OCI-M2 (cell line): Measurements from ENCODE around the gene RRBP1.

Experiments
- DNase-seq: peaks from one replicate; lab custom pipeline; 2025; ENCODE audit not compliant: unreplicated experiment; lab: John Stamatoyannopoulos, UW

The RRBP1 gene, protein sequence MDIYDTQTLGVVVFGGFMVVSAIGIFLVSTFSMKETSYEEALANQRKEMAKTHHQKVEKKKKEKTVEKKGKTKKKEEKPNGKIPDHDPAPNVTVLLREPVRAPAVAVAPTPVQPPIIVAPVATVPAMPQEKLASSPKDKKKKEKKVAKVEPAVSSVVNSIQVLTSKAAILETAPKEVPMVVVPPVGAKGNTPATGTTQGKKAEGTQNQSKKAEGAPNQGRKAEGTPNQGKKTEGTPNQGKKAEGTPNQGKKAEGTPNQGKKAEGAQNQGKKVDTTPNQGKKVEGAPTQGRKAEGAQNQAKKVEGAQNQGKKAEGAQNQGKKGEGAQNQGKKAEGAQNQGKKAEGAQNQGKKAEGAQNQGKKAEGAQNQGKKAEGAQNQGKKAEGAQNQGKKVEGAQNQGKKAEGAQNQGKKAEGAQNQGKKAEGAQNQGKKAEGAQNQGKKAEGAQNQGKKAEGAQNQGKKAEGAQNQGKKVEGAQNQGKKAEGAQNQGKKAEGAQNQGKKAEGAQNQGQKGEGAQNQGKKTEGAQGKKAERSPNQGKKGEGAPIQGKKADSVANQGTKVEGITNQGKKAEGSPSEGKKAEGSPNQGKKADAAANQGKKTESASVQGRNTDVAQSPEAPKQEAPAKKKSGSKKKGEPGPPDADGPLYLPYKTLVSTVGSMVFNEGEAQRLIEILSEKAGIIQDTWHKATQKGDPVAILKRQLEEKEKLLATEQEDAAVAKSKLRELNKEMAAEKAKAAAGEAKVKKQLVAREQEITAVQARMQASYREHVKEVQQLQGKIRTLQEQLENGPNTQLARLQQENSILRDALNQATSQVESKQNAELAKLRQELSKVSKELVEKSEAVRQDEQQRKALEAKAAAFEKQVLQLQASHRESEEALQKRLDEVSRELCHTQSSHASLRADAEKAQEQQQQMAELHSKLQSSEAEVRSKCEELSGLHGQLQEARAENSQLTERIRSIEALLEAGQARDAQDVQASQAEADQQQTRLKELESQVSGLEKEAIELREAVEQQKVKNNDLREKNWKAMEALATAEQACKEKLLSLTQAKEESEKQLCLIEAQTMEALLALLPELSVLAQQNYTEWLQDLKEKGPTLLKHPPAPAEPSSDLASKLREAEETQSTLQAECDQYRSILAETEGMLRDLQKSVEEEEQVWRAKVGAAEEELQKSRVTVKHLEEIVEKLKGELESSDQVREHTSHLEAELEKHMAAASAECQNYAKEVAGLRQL (N-terminal part only)

DNA sequence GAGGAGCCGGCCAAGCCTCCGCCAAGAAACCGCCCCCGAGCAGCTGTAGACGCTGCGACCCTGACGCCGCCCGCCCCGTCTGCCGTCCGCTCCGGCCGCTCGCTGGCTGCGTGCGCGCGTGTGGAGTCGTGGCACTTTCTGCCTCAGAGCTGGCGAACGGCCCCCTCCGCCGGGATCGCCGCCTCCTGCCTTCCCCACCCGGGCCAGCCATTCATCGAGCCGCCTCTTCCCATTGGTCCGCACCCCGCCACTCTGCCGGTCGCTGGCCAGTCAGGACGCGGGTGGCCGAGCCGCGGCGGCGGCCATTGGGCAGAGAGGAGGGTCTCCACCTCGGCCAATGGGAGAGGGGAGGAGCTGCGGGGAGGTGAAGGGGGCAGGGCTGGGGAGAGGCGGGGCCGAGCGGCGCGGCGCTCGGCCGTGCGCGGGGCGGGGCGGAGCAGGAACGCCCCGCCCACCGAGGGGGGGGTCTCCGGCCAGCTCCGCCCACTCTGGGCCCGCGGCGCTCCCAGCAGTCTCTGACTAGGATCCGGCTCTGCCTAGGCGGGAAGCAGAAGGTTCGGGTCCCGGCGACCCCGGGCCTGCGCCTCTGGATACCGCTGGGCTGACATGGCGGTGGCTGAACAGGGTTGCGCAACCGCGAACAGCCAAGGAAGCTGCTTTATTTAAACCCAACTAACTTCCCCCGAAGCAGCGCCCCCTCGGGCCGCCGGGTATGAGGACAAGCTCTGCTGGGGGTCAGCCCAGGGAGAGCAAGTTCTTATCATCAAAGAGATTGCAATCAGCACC lies at the start of gene RRBP1:
Gene RRBP1, minus strand, starts transcription at position 140 of the 786 bp plus-strand sequence. CDS start 21,735 bp downstream, outside the sequence.
- DNase-seq = peak; percentile 87

DNA sequence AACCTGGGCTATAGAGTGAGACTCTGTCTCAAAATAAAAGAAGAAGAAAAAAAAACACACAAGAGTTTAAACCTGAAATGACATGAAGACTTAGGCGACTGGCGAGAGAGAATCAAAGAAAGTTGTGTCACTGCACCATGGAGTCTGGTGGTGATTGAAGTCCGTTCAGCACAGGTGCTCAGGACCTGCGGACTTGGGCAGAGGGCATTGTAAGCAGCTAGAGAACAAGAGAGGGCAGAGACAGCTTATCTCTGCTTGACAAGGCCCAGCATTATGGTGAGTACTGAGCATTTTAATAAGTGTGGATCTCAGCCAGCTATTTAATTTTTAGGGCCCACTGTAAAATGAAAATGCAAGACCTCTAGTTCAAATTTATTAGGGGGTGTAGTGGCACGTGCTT lies 49.2 kb upstream of the RRBP1 start:
- DNase-seq = no peak

DNA sequence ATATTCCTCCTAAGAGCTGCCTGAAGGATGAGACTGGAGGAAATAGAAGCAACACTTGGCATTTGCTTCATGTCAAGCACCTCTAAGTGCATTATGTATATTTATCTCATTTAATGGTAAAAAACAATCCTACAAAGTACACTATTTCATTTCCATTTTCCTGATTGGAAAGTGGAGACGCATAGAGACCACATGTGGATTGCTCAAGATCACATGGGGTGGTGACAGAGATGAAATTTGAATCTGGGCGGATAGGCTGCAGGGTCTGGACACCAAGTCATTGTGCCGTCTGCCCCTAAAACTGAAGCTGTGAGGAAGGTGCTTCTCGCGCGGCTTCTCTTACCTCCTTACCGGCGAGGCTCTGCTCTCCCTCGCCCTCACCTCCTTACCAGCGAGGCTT lies 48.0 kb upstream of the RRBP1 start:
- DNase-seq = no peak

DNA sequence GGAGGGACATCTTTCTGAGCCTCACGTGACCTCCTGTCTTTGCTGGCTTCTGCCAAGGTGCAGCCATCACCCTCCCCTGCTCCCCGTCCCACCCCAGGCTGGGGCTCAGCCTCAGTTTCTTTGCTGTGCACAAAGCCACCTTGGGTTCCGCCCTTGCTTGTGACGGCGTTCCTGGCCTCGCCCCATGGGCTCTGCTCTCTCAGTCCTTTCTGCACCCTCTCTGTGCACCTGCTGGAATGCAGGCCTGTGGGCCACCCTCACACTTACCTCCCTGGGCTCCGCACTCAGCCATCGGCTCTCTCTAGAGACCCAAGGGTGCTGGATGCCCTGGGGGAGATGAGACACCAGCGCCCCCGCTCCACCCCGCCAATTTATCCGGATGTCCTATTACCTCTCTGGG lies 46.0 kb upstream of the RRBP1 start:
- DNase-seq = no peak

DNA sequence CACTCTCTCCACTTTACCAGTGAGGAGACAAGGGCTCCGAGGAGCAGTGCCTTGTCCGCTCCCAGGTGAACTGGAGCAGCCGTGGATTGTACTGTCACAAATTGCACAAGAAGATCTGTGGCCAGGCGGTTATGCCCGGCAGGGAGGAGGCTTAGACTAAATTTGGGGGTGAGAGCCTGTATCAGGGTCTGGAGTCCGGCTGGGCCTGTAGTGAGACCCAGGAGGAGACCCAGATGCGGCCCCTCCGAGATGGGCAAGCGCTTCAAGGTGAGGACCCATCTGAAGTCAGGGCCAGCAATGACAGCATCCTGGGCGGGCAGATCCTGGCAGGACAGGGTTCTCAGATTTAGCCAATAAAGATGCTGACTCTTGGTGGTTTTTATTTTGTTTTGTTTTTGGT lies 45.3 kb upstream of the RRBP1 start:
- DNase-seq = no peak

DNA sequence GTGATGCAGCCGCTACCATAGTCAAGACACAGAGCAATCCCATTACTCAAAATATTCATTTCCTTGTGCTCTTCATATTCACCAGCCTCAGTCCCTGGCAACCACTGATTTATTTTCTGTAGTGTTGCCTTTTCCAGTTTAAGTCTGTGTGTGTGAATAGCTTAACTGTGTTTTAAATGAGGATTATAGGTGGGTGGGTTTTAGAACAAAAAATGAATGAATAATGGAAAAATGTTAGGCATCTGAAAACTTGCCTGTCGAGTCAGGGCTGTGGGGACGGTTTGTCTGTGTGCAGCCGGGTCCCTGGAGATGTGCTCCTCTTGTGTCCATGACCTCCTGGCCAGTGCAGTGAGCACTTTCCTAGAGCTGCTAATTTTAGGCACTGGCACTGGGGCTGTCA lies 44.9 kb upstream of the RRBP1 start:
- no peak for DNase-seq

DNA sequence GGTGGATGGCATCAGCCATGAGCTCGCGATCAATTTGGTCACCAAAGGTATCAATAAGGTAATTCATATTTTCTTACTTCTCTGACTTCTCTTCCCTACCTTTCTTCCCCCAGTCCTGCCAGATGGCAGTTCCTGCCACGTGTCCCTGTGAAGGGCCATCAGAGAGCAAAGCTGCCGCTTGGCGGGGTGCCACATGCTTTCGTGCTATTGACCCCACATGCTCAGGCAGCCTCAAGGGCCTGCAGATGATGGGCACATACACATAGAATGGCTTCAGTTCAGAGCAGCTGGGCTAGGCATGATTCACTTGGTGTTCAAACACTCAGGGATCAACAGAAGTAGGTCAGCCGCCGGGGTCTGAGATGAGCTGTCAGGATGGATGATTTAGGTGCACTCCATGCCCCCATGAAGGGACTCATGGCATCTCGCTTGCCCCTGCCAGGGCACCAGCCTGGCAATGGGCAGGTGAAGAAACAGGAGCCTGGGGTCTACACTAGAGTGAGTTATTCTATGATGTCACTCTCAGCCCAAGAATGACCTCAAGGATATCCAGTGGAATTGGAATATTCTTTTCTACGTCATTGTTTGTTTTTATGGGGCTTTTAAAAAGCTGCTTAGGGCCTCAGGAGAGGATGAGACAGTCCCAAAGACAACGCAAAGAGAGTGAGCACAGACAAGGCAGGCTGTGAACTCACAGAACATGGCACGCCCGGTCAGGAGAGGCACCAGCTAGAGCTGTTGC lies 43.2 kb upstream of the RRBP1 start:
- DNase-seq = no peak

DNA sequence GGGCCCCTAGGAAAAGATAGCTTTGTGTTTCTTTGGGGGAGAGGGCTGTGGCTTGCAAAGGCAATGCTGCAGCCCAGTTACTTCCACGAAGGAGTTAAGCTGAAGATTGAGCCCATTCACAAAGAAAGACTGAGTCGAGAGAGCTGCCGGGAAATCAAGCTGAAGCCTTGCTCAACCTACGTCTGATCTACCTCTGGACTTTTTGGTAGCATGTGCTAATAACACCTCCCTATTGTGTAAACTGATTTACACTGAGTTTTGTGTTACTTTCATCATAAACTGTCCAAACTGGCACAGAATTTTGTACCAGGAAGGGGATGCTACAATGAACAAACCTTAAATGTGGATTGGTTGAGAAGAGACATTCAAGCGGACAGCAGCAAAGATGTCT lies 41.3 kb upstream of the RRBP1 start:
- no peak for DNase-seq

DNA sequence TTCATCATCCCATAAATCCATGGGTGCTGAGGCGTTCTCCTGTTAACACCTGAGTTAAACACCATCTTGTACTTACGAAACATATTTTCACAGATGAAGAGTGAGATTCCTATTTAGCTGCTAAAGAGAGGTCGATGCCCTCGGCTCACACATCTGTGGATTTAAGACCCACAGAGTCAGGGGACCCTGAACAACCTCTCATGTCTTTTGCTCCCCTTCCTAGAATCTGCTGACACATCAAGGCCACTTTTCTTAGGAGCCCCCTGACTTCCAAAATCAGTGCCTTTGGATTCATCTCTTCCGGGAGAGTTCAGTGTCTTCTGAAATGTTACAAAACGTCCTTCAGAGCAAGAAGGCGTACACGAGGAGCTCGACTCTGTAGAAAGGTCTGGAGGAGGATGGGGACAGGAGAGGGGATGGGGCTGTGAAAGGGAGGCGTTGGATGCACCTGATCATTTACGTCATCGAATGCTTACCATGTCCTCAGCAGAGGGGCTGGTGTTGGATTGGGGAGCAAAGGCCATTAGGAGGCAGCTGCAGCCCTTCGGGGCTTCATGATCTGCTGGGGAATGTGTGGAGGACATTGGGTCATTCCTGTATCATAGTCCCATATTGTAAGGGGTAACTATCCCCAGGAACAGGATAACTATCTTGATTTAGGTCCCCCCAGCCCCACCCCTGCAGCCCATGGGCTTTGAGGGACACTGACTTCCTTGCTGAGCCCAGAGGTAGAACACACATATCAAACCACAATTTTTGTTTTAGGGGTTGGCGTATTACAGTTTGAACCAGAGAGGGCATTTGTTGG lies 40.7 kb upstream of the RRBP1 start:
- DNase-seq = no peak

DNA sequence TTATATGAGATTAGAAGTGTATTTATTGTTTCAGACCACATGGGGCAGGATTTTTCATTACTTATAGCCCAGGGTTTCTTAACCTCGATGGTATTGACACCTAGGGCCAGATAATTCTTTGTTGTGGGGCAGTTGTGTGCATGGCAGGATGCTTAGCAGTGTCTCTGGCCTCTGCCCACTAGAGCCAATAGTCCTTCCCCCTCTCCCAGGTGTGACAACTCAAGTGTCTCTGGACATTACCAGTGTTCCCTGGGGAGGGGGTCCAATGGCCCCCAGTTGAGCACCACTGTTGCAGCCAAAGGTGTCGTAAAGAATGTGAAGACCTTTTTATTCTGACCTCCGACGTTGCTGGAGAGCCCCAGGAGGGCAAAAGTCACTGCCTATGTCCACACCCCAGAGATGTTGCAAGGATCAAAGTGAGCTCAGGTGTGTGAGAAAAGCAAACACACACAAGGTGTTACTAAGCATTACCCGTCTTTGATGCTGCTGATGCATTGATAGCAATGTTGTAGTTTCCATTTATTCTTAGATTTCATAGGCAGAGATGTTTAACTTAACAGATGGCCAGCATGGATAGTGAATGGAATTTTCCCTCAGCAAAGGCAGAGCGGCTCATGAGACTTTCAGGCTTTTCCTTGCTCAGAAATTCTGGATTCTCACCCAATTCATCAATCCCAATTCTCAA lies 39.9 kb upstream of the RRBP1 start:
- DNase-seq = no peak

DNA sequence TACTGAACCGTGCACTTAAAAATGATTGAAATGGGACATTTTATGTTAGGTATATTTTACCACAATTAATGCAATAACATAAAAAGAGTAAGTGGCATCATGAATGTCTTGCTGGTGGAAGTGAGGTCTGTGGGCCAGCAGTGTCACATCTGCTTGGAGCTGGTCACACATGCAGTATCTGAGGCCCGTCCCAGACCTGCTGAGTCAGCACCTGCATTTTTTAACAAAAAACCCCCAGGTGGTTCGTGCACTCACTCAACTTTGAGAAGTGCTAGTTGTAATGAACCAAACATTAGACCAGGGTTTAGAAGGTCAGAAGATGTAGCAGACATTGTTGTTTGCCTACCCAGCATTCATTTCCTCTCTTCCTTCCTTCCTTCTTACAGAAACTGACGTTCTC lies 38.7 kb upstream of the RRBP1 start:
- DNase-seq = no peak

DNA sequence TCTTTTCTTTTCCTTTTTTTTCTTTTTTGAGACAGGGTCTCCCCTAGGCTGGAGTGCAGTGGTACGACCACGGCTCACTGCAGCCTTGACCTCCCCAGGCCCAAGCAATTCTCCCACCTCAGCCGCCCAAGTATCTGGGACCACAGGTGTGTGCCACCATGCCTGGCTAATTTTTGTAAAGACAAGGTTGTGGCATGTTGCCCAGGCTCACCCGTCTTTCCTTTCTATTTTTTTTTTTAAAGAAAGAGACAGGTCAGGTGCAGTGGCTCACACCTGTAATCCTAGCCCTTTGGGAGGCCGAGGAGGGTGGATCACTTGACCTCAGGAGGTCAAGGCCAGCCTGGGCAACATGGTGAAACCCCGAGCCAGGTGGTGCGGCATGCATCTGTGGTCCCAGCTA lies 34.3 kb upstream of the RRBP1 start:
- no peak for DNase-seq

DNA sequence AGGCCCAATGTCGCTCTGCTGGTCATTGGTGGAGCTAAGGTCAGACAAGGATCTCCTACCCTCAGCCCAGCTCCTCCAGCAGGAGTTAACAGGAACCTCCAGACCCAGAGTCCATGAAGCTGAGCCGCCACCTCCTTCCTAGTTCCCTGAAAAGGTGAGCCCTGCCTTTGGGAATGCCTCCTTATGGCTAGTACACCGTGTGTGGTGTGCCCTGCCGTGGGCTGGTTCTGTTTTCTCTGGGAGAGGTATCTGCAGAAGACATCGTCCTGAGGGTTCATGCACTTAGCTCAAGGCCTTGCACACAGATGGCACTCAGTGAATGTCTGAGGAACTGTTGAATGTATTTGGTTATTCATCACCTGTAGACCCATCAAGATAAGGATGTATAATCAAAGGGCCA lies 33.0 kb upstream of the RRBP1 start:
- no peak for DNase-seq

DNA sequence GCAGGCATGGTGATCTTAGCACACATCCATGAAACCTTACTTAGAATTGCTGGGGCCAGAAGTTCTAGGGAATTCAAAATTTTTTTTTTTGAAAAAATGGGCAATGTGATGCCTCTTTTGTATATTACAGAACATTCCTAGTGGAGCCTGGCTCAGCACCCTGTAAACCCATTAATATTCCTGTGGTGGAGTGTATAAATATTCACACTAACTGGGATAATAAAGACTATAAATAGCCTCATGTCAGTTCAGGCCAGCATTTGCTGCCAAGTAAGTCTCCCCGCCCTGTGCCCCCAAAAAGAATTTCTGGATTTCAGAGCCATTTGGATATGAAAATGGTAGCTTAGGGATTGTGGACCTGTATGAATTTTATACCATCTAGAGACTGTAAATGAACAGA lies 32.6 kb upstream of the RRBP1 start:
- no peak for DNase-seq

DNA sequence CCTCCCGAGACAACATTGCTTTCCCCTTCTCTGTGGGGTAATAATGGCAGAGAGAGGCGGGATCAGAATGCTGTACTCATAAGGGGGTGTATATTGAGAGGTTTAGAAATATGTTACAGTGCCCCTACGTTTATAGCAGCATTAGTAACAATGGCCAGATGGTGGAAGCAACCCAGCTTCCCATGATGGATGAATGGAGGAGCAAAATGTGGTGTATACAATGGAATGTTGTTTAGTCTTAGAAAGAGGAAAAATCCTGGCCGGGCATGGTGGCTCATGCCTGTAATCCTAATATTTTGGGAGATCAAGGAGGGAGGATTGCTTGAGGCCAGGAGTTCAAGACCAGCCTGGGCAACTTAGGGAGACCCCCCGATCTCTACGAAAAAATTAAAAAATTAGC lies 30.7 kb upstream of the RRBP1 start:
- DNase-seq = no peak

DNA sequence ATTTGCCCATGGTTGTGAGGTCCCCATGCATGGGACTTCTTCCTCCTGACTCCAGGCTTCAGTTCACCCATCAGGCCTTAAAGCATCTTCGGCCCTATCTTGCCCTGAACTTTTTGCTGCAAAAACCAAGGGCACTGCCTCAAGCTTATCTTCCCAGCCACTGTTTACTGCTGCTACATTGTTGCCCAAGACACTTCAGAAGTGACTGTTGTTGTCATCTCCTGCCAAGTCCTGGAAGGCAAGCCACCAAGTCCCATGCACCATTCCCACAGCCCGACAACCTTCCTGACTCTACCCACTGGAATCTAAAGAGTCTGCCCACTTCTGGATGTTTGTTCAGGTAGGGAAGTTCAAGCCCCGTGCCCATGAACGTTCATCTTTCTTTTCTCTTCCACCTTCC lies 30.2 kb upstream of the RRBP1 start:
- DNase-seq = no peak

DNA sequence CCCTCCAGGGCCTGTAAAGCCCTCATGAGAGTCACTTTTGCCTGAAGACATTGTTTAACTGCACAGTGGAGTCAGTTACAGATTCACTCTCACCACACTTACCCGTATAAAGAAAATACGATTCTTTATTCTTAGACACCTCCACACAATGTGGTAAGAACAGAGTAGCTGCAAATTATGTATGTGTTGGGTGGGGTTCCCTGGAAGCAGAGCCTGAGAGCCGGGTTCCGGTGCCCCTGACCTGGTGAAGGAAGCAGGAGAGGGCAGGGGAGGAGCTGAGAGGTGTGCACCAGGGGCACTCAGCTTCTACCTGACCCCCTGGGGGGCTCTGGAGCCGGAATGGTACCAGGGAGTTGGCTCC lies 29.2 kb upstream of the RRBP1 start:
- DNase-seq = no peak

DNA sequence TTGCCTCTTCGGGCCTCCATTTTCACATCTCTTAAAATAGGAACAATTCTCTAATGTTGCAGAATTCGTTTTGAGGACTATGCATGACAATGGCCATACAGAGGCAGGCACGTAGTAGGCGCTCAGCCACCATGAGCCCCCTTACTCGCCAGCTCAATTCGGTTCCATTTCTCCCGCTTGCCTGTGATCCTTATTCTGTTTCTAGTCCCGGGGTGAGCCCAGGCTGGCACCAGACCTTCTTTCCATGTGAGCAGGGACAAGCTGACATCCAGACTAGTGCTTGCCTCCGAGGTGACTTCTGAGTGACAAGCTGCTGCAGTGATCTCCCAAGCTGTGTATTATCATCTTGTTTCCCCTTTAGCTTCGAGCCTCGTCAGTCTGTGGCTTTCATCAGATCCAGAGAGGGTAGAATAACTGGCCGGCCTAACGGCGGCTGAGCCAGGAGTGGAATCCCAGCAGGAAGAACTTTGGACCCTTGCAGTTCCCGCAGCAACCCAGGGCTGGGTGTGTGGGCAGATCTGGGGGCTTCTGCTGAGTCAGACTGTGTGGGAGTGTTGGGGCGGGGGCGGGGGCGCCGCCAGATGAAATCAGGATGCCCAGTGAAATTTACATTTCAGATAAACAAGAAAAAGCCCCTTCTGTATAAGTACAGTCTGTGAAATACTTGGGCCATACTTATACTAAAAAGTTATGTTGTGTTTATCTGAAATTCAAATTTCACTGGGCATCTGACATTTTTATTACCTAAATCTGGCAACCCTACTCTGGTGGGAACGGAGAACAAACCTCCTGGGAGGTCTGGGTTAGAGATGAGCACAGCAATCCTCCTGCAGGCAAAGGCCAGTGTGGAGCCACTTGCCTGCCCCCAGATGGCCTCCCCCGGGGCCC lies 28.6 kb upstream of the RRBP1 start:
- no peak for DNase-seq
